Thyroid gland (tissue), 4 donors: ENCODE data around the gene TRAF3IP1.

Experiments used
- CTCF ChIP-seq, 6 experiments: fragments of 200-600 bp in 3 of 6; fragments of 450-650 bp in 3 of 6; sonication (generic) in 3 of 6; IDR thresholded peaks; one replicate each; pipeline ENCODE4 v1.5.1; 2016 to 2019; ENCODE audit warnings: antibody characterized with exemption in 6 of 6, mild to moderate bottlenecking in 2 of 6, inconsistent platforms in 1 of 6, moderate library complexity in 1 of 6
- POLR2A ChIP-seq, 2 donors: fragments of 450-650 bp; IDR thresholded peaks; one replicate each; pipeline ENCODE4 v1.6.1; 2017; ENCODE audit warnings: antibody characterized with exemption in 2 of 2, mild to moderate bottlenecking in 2 of 2, moderate library complexity in 1 of 2

- no peak for TF ChIP-seq CTCF (IDR thresholded peaks at IDR 0.05)
- TF ChIP-seq POLR2A (IDR thresholded peaks at IDR 0.05), result no peak
Observed at GRCh38 chr2:238295144-238296112, 24.9 kb upstream of the TRAF3IP1 start.
